NB4 (cell line): ENCODE data around the gene TNN.
"Not testable (repeated sequence)": the region's sequence is repeated elsewhere in the genome, so short reads cannot be mapped to it uniquely, and the experiment has no call there.

ENCODE experiments used
- CTCF ChIP-seq: IDR thresholded peaks from one replicate; pipeline ENCODE4 v1.5.1; 2012; ENCODE audit warnings: low read depth, low read length
- MAX ChIP-seq: IDR thresholded peaks from 2 replicates; pipeline ENCODE4 v1.6.1; 2011; ENCODE audit warnings: low read depth, low read length
- POLR2A ChIP-seq: IDR thresholded peaks from 2 replicates; pipeline ENCODE4 v1.6.1; 2011; ENCODE audit warnings: mild to moderate bottlenecking; ENCODE audit not compliant: insufficient read length; ENCODE audit errors: extremely low read depth

- TF ChIP-seq CTCF, MAX, POLR2A: not testable (repeated sequence)
Measured at GRCh38 chr1:175106536-175106935, 38.9 kb downstream of the TNN start.
